GM18505 (cell line): Measurements from ENCODE around the gene RFX1.
"Not testable (repeated sequence)": the region's sequence is repeated elsewhere in the genome, so short reads cannot be mapped to it uniquely, and the experiment has no call there.

Experiments used
- ATAC-seq: cut with Tn5 transposase; IDR thresholded peaks from one replicate; pipeline ENCODE4 v1.9.1; 2021; ENCODE audit not compliant: unreplicated experiment
- POLR2A ChIP-seq: IDR thresholded peaks from 4 replicates; pipeline ENCODE4 v1.6.1; 2011; ENCODE audit warnings: borderline replicate concordance; ENCODE audit not compliant: insufficient read depth, insufficient read length; ENCODE audit errors: extremely low read depth

Gene RFX1

DNA sequence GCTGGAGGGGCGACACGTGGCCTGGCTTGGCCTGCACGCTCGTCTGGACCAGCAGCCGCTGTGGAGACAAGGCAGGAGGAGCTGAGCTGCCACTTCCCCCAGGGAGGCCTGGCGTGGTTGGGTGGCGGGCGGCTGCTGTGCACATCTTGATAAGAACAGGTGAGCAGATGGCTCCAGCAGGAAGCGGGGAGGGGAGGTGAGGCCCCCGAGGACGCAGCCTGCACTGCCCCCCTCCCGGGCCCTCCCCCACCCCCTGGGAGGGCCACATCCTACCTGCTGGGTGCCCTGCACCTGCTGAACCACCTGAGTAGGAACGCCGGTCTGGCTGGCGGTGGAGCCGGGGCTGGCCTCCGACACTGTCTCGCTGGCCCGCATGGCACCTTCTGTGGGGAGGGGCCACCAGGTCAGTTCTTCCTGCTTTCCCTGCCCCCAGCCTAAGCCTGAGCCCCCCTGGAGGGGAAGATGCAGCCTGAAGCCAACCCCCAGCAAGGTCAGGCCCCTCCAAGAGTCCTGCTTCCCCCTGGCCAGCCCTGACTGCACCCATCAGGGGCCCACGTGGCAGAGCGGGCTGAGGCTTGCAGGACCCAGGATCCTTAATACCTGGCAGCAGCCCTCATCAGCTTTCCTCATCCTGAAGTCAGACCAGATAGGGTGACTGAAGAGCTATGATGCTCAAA, 22.8 kb downstream of the RFX1 start:
- TF ChIP-seq POLR2A: no peak
- ATAC-seq: no peak

DNA sequence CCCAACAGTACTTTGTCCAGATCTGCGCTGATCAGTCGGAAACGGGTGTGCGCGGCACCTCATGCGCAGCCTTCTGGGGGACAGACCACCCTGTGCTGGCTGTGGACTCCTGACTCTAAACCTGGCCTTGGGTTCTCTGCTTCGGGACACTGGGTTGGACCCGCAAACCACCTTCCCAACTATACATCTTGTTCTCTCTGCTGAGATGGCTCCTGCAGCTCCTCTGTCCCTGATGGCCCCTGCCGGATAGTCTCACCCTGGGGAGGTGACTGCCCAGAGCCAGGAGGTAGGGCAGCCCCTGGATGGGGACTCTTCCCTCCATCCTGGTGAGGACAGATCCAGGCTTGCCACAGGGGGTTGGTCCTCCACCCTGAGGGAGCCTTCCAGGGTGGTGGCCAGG, 23.3 kb downstream of the RFX1 start:
- no peak for TF ChIP-seq POLR2A
- ATAC-seq: no peak

DNA sequence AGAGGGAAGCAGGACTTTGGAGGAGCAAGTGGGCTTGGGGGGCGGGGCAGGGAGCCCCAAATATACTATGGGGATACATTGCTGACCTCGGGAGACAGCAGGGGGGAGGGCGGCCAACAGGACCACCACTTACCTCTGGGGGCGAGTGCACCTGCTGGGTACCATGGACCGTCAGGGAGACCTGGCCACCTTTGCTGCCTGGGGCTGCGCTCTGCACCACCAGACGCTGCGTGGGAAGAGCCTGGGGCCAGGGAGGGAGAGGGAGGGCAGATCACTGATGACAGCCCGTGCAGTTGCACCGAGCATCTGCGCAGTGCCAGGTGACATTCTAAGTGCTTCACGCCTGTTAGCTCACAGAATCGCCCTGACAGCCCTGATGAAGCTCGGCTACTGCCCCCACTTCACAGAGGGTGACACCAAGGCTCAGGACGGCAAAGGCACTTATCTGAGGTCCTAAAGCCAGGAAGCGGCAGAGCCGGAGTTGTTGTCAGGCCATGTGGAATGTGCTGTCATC, 24.1 kb downstream of the RFX1 start:
- TF ChIP-seq POLR2A: no peak
- no peak for ATAC-seq

DNA sequence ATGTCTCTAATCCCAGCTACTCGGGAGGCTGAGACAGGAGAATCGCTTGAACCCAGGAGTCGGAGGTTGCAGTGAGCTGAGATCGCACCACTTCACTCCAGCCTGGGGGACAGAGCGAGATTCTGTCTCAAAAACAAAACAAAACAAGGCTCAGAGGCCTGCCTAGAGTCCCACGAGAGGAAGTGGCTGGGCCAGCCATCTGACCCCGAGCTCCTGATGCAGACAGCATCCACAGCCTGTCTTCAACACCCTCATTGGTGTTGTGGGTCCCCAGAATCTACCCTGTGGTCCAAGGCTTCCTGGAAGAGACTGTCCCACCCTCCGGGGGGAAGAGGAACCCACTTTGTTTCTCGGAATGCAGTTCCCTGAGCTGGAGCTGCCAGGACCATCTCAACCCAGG, 24.7 kb downstream of the RFX1 start:
- no peak for ATAC-seq

DNA sequence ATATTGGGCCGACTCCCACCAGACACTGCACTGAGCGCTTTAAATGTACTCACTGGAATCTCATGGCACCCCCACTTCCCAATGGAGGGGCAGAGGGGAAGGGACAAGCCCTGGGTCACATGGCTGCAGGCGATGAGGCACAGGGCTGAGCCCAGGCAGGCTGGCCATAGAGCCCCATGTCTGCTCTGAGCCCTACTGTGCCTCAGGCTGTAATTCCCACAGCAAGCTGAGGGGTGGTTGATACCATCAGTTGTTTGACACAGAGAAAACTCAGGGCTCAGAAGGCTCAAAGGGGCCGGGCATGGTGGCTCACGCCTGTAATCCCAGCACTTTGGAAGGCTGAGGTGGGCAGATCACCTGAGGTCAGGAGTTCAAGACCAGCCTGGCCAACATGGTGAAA, 25.1 kb downstream of the RFX1 start:
- no peak for TF ChIP-seq POLR2A
- no peak for ATAC-seq

More for the DNA sequence above, 24.7 kb downstream of the RFX1 start:
- TF ChIP-seq POLR2A: no peak

DNA sequence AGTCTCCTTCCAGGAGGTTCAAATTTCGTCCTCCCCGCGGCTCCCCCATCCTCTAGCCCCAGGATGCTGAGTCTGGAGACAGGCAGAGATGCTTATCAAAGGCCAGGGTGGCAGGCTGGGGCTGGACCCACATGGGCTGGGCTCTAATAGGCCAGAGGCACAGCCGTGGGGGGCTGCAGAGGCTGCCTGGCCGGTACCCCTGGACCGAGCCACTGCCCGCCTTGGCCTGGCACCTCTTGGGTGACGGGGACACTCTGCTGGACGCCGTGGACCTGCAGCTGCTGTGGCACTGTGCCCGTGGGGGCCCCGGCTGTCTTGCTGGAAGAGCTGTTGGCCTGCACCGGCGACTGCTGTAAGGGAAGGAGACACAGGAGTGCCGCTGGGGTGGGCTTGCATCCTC, 25.8 kb downstream of the RFX1 start:
- no peak for ATAC-seq
- TF ChIP-seq POLR2A: no peak

DNA sequence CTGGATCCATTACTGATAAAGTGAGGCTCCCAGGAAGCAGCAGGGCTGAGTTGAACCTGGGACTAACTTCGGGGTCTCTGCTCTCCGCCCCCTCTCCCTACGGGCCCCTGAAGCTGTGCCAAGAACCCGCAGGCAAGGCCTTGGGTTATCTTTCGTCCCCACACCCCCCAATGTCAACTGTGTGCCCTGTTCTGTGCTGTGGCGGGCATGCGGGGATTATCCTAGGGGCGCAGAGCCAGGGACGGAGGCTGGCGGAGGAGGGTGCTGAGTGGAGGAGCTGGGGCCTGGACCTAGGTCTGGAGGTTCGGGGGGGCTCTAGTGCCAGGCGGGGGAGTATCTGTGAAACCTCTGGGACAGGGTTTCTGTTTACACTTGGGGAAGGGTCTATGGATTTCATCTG, 26.4 kb downstream of the RFX1 start:
- no peak for TF ChIP-seq POLR2A
- no peak for ATAC-seq

DNA sequence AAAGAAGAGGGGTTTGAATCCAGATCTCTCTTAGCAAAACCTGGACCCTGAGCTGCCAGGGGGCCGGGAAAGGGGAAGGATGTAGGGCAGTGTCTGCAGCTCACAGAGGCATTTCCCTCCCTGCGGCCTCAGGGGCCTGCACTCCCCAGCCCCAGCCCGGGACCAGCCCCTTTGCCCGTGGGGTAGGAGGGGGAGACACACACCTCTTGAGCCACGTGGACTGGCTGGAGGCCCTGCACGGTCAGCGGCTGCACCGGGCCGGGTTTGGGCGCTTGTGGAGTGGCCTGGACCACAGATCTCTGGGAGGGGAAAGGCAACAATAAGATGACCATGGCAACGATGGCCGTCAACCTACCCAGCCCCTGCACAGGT, 26.9 kb downstream of the RFX1 start:
- no peak for ATAC-seq
- no peak for TF ChIP-seq POLR2A

DNA sequence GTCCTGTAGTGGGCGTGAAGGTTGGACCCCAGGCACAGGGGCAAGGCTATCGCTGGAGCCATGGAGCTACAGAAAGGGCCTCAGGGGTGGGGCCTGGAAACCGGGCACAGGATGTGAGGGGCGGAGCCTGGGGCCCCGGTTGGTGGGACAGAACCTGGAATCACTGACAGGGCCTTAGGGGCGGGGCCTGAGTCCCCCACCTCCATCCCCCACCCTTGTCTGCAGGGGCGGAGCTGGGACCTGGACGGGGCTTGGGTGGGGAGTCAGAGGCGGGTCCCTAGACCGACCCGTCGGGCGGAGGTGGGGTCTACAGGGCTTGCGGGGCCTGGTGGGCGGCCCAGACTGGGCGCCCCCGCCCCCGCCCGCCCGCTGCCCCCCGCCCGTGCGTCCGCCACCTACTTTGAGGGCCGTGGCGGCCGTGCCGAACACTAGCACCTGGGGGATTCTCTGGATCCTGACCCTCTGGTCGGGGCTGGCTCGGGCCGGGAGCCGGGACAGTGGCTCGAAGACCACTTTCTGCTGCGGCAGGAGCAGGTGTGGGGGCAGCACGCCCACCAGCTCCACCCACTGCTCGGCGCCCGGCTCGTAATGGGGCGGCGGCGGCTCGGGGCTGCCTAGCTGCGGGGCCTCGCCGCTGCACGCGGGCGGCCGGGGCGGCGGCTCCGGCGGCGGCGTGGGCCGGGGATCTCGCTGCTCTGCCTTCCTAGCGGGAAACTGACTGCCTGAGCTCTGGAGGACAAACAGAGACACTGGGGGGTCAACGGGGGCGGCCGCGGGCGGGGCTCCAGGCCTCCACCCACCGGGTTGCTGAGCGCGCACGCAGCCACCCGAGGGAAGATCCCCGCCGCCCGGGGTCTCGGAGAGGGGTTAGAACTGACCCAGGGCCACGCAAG, 27.5 kb downstream of the RFX1 start:
- ATAC-seq: no peak
- TF ChIP-seq POLR2A: no peak

DNA sequence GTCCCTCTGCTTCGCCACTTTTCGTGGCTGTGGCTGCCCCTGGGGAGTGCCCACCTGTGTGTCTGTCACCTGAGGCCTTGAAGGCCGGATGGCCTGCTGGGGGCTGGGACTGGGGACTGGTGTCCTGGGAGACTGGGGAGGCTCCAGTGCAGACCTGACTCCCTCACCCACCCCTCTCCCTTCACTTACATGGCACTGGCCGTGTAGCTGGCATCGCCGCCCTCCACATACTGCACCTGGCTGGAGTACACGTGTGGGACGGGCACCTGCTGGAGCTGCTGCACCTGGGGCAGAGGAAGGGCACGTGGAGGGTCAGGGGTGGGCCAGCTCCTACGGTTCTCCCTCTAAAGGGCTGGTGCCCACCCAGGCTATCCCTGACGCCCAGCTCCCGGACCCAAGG, 28.3 kb downstream of the RFX1 start:
- ATAC-seq: no peak

DNA sequence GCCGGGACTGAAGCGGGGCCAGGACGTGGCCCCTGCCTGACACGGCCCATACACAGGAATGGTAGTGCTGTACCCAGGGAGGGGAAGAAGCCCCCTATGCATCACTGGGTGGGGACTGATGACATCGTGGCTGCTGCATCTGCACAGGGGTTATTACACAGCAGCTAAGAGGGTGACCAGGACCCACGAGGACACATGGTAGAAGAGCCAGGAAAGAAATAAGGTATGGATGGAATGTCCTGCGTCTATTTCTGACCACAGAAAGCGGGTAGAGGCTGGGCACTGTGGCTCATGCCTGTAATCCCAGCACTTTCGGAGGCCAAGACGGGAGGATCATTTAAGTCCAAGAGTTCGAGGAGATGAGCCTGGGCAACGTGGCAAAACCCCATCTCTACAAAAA, 29.7 kb downstream of the RFX1 start:
- ATAC-seq: no peak

More for the DNA sequence above, 28.3 kb downstream of the RFX1 start:
- no peak for TF ChIP-seq POLR2A

DNA sequence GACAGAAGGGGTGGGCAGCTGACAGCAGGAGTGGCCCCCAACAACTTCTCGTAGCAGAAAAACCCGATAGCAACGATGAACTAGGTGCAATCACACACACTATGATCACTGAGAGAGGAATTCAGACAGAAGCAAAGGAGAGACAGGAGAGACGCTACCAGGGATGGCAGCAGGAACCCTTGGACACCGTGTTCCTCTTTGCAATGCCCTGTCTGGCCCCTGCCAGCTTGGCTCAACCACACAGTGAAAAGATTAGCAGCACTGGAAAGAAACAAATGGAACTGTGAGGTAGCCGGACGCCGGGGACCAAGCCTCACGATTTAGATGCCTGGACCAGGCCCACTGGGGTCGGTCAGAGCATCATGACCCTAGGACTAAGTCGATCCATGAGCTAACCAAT, 30.2 kb downstream of the RFX1 start:
- TF ChIP-seq POLR2A: no peak
- ATAC-seq: no peak

More for the DNA sequence above, 29.7 kb downstream of the RFX1 start:
- TF ChIP-seq POLR2A: no peak

DNA sequence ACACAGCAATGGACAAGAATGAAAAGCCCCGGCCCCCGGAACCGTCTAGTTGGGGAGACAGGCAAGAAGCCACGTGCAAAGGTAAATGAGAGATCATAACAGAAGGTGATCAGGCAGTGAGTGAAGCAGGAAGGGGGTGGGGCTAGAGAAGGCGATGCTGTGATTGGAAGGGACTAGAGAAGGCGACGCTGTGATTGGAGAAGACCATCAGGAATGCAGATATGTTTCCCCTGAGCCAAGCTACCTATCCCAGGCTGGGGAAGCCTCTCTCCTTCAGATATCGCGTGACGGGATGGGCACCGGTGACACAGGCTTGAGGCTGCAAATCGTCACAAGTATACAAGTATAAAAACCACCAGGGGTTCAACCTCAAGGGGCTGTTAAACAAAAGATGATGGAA, 32.0 kb downstream of the RFX1 start:
- no peak for ATAC-seq
- TF ChIP-seq POLR2A: no peak

DNA sequence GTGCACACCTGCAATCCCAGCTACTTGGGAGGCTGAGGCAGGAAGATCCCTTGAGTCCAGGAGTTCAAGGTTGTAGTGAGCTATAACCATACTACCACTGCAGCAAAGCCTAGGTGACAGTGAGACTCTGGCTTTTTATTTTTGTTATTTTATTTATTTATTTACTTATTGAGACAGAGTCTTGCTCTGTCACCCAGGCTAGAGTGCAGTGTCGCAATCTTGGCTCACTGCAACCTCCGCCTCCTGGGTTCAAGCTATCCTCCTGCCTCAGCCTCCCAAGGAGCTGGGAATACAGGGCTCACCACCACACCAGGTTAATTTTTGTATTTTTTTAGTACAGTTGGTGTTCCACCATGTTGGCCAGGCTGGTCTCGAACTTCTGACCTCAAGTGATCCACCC, 32.6 kb downstream of the RFX1 start:
- not testable (repeated sequence) for ATAC-seq

DNA sequence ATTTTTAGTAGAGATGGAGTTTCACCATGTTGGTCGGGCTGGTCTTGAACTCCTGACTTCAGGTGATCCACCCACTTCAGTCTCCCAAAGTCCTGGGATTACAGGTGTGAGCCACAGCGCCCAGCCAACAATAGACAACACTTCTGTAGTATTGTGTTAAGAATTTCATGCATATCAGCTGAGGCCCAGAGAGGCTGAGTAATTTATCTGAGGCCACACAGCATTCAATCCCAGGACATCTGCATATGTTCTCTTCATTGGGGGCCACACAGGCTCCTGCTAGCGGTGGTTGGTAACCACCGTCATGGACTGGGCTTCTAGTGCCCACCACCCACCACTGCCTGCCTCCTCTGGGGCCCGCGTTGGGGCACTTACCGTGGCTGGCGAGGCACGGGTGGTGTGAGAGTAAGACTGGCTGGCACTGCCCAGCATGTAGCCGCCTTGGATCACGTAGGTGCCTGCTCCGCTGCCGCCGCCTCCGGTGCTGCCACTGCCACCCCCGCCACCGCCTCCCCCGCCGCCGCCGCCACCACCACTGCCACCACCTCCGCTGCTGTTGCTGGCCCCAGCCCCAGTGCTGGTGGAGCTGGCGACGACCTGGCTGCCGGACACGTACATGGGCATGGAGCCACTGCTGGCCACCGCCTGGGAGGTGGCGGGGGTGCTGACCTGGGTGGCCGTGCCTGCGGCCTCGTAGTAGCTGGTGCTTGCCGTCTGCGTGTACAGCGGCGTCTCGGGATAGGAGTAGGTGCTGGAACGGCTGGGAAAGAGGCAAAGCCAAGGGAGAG, 33.6 kb downstream of the RFX1 start:
- TF ChIP-seq POLR2A: no peak
- ATAC-seq: no peak

DNA sequence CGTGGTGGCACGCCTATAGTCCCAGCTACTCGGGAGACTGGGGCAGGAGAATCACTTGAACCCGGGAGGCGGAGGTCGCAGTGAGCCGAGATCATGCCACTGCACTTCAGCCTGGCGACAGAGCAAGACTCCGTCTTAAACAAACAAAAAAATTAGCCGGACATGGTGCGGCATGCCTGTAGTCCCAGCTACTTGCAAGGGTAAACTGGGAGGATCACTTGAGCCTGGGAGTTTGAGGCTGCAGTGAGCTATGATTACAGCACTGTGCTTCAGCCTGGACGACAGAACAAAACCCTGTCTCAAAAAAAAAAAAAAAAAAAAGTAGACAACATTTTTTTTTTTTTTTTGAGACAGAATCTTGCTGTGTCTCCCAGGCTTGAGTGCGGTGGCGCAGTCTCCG, 34.3 kb downstream of the RFX1 start:
- not testable (repeated sequence) for ATAC-seq
